ENCODE data around the gene RIT2.

Gene RIT2

DNA sequence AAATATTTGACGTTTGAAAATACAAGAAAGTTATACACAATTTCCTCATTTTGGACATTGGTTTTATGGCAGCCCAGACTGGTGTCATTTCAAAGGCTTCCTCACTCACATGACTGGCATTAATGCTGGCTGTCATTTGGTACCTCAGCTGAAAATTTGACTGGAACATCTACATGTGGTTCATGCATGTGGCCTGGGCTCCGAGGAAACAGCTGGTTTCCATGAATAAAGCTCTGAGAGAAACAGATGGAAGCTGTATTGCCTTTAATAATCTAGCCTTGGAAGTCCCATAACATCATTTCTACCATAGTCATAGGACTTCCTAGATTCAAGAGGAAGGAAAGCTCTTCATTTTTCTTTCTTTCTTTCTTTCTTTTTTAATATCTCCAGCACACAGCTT, 42.9 kb upstream of the RIT2 start:
- Mint-ChIP-seq H3K27ac (no peak overlapping the region), H3K36me3 (ENCODE audit: low read depth) (no peaks in the 10 kb centered on the region), H3K4me1 (peaks cover 8% of the 10 kb centered on the region), H3K27me3 (ENCODE audit: low read depth) (no peaks in the 10 kb centered on the region), H3K9me3 (no peaks in the 10 kb centered on the region), H3K4me3 (no peak overlapping the region)
- TF ChIP-seq, protein P1, sequence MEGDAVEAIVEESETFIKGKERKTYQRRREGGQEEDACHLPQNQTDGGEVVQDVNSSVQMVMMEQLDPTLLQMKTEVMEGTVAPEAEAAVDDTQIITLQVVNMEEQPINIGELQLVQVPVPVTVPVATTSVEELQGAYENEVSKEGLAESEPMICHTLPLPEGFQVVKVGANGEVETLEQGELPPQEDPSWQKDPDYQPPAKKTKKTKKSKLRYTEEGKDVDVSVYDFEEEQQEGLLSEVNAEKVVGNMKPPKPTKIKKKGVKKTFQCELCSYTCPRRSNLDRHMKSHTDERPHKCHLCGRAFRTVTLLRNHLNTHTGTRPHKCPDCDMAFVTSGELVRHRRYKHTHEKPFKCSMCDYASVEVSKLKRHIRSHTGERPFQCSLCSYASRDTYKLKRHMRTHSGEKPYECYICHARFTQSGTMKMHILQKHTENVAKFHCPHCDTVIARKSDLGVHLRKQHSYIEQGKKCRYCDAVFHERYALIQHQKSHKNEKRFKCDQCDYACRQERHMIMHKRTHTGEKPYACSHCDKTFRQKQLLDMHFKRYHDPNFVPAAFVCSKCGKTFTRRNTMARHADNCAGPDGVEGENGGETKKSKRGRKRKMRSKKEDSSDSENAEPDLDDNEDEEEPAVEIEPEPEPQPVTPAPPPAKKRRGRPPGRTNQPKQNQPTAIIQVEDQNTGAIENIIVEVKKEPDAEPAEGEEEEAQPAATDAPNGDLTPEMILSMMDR (IDR thresholded peaks at IDR 0.05; ENCODE audit: unreplicated experiment in 3 of 3), result no peak

DNA sequence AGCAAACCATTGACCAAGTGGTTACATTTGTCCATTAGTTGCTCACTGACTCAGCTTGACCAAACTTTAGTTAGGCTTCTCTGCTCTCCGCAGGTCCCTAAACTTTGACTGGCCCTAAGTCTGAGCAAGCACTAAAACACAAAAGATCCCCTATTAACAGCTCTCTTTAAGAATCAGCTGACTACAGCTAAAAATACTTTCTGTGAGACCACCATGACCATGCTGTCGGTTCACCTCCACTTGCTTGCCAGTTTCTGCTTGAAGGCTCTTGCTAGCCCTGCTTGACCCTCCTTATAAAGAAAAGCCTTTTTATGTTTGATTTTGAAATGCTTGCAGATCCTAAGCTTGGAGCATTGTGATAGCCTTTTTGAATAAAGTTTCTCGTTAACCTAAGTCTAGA, 40.4 kb upstream of the RIT2 start:
- no peak overlapping the region for H3K4me3 Mint-ChIP-seq
- H3K27ac Mint-ChIP-seq, result peak overlapping the region in 2 of 3 experiments; percentile 20 to 64
- no peaks in the 10 kb centered on the region for H3K36me3 Mint-ChIP-seq (ENCODE audit: low read depth)
- peaks cover 8% of the 10 kb centered on the region for H3K4me1 Mint-ChIP-seq
- TF ChIP-seq, protein P1 (IDR thresholded peaks at IDR 0.05; ENCODE audit: unreplicated experiment in 3 of 3), result no peak
- no peaks in the 10 kb centered on the region for H3K9me3 Mint-ChIP-seq
- no peaks in the 10 kb centered on the region for H3K27me3 Mint-ChIP-seq (ENCODE audit: low read depth)

DNA sequence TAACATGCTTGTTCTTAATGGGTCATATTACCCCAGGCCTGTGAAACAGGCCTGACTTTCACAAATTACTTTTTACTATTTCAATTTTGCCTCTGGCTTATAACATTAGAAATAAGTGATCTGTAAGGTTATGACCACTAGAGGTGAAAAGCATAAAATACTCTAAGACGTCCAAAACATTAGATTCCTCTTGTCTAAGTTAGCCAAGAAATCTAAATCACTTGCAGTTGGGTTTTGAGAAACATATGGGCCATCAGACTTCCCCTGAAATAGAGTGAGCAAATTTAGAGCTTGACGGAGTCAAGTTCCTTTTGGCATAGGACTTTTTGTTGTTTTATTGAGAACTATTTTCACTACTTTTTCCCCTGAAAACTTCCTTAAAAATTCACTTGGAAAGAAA, 32.7 kb upstream of the RIT2 start:
- Mint-ChIP-seq H3K4me1 (peaks cover 9% of the 10 kb centered on the region), H3K36me3 (ENCODE audit: low read depth) (no peaks in the 10 kb centered on the region), H3K27ac (peak overlapping the region; percentile 28 to 74 (median 55)), H3K4me3 (no peak overlapping the region), H3K9me3 (no peaks in the 10 kb centered on the region), H3K27me3 (ENCODE audit: low read depth) (no peaks in the 10 kb centered on the region)
- TF ChIP-seq, protein P1 (IDR thresholded peaks at IDR 0.05; ENCODE audit: unreplicated experiment in 3 of 3), result no peak

DNA sequence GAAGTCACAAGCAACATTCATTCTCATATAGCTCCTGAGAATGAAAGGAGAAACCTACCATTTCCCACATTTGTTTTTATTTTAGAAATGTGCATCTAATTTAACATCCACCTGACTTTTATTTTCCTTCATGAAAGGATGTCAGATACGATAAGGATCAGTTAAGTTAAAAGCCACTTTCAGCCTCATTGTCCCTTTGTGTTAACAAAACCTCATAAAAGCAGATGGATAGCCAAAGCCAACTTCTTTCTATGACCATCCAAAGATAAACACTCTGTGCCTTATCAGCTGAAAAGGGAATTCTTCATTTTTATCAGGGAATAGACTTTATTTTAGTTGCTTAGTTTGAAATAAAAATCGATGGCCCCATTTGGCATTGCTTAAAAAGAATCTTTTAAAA, 25.7 kb upstream of the RIT2 start:
- no peaks in the 10 kb centered on the region for H3K36me3 Mint-ChIP-seq (ENCODE audit: low read depth)
- TF ChIP-seq, protein P1 (IDR thresholded peaks at IDR 0.05; ENCODE audit: unreplicated experiment in 3 of 3), result no peak
- H3K4me1 Mint-ChIP-seq, result no peaks in the 10 kb centered on the region
- H3K4me3 Mint-ChIP-seq, result no peak overlapping the region
- no peaks in the 10 kb centered on the region for H3K27me3 Mint-ChIP-seq (ENCODE audit: low read depth)
- no peak overlapping the region for H3K27ac Mint-ChIP-seq
- peaks cover 2% of the 10 kb centered on the region for H3K9me3 Mint-ChIP-seq

DNA sequence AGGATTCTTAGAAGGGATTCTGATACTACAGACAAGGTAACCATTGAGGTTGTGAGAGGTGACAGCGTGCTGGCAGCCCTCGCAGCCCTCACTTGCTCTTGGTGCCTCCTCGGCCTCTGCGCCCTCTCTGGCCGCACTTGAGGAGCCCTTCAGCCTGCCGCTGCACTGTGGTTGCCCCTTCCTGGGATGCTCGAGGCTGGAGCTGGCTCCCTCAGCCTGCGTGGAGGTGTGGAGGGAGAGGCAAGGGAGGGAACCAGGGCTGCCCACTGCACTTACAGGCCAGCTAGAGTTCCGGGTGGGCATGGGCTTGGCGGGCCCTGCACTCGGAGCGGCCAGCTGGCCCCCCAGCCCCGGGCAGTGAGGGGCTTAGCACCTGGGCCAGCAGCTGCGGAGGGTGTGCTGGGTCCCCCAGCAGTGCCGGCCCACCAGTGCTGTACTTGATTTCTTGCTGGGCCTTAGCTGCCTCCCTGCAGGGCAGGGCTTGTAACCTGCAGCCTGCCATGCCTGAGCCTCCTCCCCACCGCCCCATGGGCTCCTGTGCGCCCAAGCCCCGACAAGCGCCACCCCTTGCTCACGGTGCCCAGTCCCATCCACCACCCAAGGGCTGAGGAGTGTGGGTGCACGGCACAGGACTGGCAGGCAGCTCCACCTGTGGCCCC, 23.9 kb upstream of the RIT2 start:
- Mint-ChIP-seq H3K36me3 (ENCODE audit: low read depth) (no peaks in the 10 kb centered on the region), H3K27me3 (ENCODE audit: low read depth) (peaks cover 9% of the 10 kb centered on the region), H3K4me3 (no peak overlapping the region), H3K9me3 (peaks cover 2% of the 10 kb centered on the region), H3K27ac (no peak overlapping the region), H3K4me1 (no peaks in the 10 kb centered on the region)
- TF ChIP-seq, protein P1 (IDR thresholded peaks at IDR 0.05; ENCODE audit: unreplicated experiment in 3 of 3), result no peak

DNA sequence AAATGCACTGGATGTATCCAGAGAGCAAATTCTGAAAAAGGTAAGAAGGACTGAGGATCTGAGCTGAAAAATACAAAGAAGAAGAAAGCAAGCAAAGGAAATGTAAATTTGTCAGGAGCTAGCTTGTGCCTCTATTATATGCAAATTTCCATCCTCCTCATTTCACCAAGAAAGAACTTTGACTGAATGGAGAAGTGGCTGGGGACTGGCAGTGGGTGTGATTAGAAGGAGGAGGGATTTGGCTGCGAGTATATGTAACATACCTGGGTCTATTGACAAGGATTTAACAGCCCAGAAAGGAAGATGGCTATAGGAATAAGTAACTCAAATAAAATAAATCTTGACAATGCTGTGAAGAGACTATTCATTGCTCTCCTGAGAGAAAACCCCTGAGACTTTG, 19.4 kb upstream of the RIT2 start:
- TF ChIP-seq, protein P1 (IDR thresholded peaks at IDR 0.05; ENCODE audit: unreplicated experiment in 3 of 3), result no peak
- Mint-ChIP-seq H3K36me3 (ENCODE audit: low read depth) (no peaks in the 10 kb centered on the region), H3K27me3 (ENCODE audit: low read depth) (peaks cover 17% of the 10 kb centered on the region), H3K4me3 (no peak overlapping the region), H3K4me1 (no peaks in the 10 kb centered on the region), H3K27ac (no peak overlapping the region), H3K9me3 (peaks cover 2% of the 10 kb centered on the region)
